DMS79 treated with DMSO at 0.1 percent for 48 hours (cell line): ENCODE measurements around the gene TRPT1.

ENCODE experiments used
- DNase-seq: peaks from one replicate; lab custom pipeline; 2025; lab: John Stamatoyannopoulos, UW

TRPT1 gene

DNA sequence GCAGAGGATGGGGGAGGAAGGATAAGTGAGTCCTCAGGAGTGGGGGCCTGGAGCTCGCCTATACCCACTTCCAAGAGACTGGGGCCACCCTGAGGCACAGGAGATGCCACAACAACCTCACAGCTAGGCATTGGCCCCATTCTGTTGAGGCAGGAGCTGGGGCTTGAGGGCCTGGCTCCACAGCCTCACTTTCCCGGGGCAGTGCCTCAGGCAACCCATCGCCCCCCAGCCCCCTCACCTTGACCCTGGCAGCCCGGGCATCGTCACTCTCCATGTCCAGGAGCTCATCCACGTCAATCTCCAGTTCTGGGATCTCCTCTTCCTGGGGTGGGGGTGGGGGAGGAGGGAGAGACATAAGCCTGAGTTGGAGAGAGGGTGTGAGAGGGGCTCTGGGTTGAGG, 19.0 kb upstream of the TRPT1 start:
- no peak for DNase-seq

DNA sequence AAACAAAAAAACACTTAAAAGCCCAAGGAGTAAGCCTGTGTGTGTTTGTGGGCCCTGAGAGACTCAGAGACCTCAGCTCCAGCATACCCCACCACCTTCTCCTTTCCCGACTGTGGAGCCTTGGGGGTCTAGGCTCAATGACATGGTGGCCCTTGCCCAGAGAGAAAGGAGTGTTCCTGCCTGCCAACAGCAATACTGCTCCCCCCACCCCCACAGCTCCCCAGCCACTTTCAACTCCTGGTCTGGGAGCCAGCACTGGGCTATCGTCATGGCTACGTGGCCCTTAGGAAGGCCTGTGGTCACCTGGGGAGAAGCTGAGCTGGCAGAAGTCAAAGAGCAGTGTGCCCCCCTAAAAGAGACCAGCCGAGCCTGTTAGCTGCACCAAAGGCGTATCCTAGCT, 18.1 kb upstream of the TRPT1 start:
- DNase-seq, result no peak

DNA sequence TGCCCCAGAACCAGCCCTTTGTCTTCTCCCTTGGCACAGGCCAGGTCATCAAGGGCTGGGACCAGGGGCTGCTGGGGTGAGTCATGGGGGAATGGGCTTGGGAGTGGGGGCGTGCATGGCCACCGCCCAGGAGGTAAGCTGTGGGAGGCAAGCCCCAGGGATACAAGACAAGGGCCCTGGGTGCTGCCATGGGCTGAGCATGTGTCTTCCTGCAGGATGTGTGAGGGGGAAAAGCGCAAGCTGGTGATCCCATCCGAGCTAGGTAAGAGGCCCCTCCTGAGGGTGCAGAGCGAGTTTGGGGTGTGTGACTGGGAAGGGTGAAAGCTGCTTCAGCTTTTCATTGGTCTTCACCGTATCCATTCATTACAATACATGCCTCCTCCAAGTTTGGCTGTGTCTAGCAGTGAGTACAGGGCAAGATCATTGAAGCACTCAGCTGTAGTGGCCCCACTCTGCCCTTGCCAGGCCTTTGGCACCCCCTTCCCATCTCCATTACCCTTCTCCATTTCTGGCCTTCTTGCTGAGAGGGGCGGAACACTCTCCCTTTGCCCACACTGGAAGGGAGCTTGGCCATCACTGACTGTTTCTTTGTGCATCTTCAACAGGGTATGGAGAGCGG, 17.4 kb upstream of the TRPT1 start:
- DNase-seq, result no peak

DNA sequence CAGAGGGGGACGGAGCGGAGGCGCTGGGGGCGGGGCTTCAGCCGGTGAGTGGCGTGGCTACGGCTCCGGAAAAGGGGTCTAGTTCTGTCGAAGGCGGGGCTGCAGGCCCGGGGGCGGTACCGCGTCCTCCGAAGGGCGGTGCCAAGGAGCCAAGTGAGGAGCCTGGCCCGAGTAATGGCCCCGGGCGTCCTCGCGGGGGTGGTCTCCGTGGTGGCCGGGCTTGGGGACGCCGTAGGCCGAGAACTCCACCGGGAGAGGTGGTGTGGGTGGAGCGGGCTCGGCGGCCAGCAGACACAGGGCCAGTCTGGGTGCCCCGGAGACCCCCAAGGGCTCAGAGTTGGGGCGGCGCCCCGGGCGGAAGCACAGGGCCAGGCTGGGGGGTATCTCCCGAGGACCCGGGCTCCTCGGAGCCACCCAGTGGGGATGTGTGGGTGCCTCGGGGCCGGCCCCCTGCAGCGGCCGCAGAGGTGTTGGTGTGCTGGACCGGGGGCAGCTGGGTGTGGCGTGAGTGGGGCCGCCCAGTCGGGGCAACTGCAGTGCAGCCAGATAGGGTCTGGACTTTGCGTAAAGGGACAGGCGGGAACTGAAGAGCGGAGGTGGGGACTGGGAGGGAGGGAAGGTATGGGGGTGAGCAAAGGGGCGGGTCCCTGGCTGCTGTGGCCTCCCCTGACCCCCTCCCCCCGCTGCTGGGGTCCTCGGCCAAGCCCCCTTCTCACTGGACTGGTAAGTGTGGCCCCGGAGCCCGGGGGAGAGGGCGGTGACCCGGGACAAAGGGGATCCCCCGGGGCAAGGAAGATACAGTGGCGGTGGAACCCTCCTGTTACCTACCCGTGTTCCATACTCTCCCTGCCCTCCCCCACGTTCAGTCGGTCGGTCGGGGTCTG, 15.7 kb upstream of the TRPT1 start:
- no peak for DNase-seq

DNA sequence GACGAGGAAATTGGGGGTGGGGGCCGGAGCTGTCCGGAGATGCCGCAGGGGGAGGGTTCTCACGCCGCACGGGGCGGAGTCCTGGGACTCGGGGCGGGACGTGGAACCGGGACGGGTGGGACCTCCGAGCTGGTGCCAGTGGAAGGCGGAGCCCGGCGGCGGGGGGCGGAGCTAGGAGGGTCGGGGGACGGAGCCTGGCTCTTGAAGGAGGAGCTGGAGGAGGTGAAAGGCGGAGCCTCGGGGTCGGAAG, 15.2 kb upstream of the TRPT1 start:
- peak; percentile 96 for DNase-seq

DNA sequence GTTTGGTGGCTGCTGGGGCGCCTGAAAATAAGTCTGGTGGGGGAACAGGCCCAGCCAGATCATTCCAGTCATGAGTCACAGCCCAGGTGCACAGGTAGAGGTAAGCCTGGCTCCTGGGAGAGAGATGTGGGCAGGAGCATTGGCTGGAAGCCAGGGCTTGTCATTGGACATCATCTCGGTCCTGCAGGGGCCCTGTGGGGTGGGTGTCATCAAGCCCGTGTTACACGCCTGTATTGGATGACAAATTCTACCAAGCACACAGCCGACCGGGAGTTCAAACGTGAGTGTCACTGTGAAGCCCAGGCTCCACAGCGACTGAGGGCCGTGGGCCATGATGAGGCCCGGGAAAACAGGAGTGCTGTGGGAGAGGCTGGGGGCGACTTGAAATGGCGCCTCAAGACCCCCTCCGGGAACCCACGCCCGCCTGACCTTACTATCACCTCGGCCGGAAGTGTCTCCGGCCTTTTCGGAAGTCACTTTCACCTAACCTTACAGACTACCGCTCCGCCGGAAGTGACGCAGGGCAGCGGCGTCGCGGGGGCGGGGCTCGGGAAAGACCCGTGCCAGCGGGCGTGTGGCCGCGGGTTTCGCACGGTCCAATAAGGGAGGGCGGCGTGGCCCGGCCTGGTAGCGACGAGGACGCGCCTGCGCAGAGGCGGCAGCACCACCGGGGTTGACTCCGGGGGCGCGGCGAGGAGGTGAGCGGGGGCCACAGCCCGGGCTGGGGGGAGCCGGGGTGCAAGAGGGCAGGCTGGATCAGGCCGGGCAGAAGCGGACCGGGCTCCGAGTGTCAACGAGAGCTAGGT, 14.7 kb upstream of the TRPT1 start, which contains the start of gene FKBP2:
Gene FKBP2, plus strand, starts transcription at position 661 of the 806 bp plus-strand sequence. CDS start 1,293 bp downstream, outside the sequence.
- peak; percentile 87 for DNase-seq

DNA sequence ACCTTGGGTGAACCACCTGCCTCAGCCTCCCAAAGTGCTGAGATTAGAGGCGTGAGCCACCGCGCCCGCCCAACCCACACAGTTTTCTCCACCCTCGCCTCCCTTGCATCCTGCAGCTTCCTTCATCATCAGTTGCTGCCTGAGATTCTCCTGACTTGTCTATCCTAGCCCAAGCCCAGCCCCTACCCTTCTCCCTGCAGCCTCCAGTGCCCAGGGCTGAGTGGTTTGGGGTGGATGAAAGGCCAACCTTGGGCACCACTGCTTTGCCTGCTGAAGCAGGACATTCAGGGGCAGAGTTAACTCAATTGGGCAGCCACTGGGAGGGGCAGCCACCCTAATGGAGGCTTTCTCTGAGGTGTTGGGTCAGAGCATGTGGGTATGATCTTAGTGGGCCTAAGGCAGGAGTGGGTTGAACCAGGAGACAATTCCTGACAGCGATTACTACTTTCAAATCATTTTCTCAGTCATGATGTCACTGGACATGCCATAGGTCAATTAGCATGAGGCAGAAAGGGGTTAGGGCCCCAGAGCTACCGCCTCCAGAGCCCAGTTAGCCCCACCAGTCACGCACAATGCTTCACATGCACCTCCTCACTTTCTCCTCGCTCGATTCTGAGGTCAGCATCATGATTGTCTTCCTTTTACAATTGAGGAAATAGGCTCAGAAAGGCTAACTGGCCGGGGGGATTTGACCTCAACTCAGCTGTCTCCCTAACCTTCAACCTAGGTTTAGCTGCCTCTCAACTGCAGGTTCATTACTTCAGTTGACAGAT, 13.9 kb upstream of the TRPT1 start:
- no peak for DNase-seq

DNA sequence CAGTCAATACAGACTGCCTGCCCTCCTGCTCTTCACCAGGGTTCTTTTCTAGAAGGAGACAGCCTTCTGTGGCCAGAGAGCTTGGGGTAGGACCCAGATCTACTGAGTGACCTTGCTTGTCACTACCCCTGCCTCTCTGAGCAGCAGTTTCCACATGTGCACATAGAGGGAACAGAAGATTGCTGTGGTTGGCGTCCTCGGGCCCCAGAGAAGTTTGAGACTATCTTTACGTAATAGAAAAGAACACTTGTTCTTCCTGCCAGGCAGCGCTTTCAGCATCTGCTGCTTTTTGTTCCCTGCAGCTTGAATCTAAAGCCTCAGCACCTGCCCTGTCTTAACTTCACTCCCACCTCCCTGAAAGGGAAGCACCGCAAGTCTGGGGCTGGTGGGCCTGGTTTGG, 13.0 kb upstream of the TRPT1 start:
- no peak for DNase-seq

GRCh38 chr11:64238076-64238475, 12.1 kb upstream of the TRPT1 start:
- no peak for DNase-seq

- DNase-seq, result peak; percentile 82
Measured at GRCh38 chr11:64237484-64237951, 11.5 kb upstream of the TRPT1 start.

DNA sequence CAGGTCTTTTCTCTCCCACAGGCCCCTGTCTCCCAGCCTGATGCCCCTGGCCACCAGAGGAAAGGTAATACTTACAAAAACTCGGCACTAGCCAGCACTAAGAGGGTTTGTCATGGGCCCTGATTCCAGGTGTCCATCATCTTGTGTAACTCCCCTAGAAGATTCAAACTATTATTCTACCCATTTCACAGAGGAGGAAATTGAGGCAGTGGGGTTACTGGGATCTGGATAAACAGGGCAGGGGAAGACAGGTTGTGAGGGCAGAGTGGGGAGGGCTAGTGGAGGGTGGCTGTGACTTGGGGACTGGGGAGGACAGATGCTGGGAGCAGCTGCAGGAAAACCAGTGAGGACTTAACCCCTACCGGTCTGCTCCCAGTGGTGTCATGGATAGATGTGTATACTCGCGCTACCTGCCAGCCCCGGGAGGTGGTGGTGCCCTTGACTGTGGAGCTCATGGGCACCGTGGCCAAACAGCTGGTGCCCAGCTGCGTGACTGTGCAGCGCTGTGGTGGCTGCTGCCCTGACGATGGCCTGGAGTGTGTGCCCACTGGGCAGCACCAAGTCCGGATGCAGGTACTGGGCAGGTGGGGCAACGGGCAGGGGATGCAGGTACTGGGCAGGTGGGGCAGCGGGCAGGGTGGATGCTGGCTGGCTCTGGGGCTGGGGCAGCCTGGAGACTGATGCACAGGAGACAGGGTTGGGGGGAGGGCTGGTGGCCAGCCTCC, 9.6 kb upstream of the TRPT1 start:
- DNase-seq, result no peak

GRCh38 chr11:64234647-64235379, 8.8 kb upstream of the TRPT1 start:
- DNase-seq, result no peak

- DNase-seq, result peak; percentile 37
Measured at GRCh38 chr11:64233913-64234586, 8.1 kb upstream of the TRPT1 start, which contains the start of gene VEGFB. VEGFB (plus strand) TSS chr11:64234584; CDS start chr11:64234834, 250 bp downstream.

GRCh38 chr11:64232967-64233315, 7.0 kb upstream of the TRPT1 start:
- DNase-seq, result no peak

- no peak for DNase-seq
Measured at GRCh38 chr11:64232182-64232966, 6.4 kb upstream of the TRPT1 start.

GRCh38 chr11:64231546-64231945, 5.6 kb upstream of the TRPT1 start:
- no peak for DNase-seq

GRCh38 chr11:64230985-64231365, 5.0 kb upstream of the TRPT1 start:
- no peak for DNase-seq

- peak; percentile 95 for DNase-seq
Measured at GRCh38 chr11:64230171-64230984, 4.4 kb upstream of the TRPT1 start, which contains the start of gene DNAJC4. DNAJC4 (plus strand) TSS chr11:64230548; CDS start chr11:64230855, 307 bp downstream.
